HUES64 (cell line): ENCODE data around the gene GAS2L1.

Experiments used
- H3K27ac ChIP-seq: 2 replicates; pipeline ENCODE4 v1.7.0; 2013; ENCODE audit warnings: low read depth, low read length, inconsistent platforms
- H3K27me3 ChIP-seq: 2 replicates; pipeline ENCODE4 v1.6.1; 2013; ENCODE audit warnings: mild to moderate bottlenecking, low read length; ENCODE audit not compliant: insufficient read depth
- H3K36me3 ChIP-seq: 2 replicates; pipeline ENCODE4 v1.6.1; 2013; ENCODE audit warnings: mild to moderate bottlenecking, low read length; ENCODE audit not compliant: insufficient read depth
- H3K4me1 ChIP-seq: 2 replicates; pipeline ENCODE4 v1.6.1; 2013; ENCODE audit warnings: mild to moderate bottlenecking, low read length, moderate library complexity; ENCODE audit not compliant: insufficient read depth
- H3K4me3 ChIP-seq: 2 replicates; pipeline ENCODE4 v1.5.1; 2013; ENCODE audit warnings: mild to moderate bottlenecking, low read length, moderate library complexity
- H3K9ac ChIP-seq: 2 replicates; pipeline ENCODE4 v1.6.1; 2013; ENCODE audit warnings: mild to moderate bottlenecking, low read depth, low read length
- H3K9me3 ChIP-seq: 2 replicates; pipeline ENCODE4 v1.6.1; 2013; ENCODE audit warnings: low read depth, low read length; ENCODE audit not compliant: insufficient read depth
- WGBS: fragments of 150-250, 120-280 bp; methylation state at CpG from one replicate; pipeline ENCODE4 v1.1.7; 2013; ENCODE audit warnings: missing lambda C conversion rate; 5-methylcytosine and 5-hydroxymethylcytosine counted together

The GAS2L1 gene

GRCh38 chr22:29266564-29267461 is 39.6 kb upstream of the GAS2L1 start:
- WGBS = 20% methylated on average over 13 of the region's 13 CpGs
- peak overlapping the region; percentile 99 for H3K27ac ChIP-seq
- no peaks in the 10 kb centered on the region for H3K27me3 ChIP-seq
- H3K9ac ChIP-seq = peak overlapping the region; percentile 98
- H3K9me3 ChIP-seq = no peaks in the 10 kb centered on the region
- peak overlapping the region; percentile 68 for H3K4me3 ChIP-seq
- peaks cover 29% of the 10 kb centered on the region for H3K4me1 ChIP-seq
- peaks cover 55% of the 10 kb centered on the region for H3K36me3 ChIP-seq

- H3K4me1 ChIP-seq = peaks cover 30% of the 10 kb centered on the region
- under 1% methylated on average over 32 of the region's 32 CpGs for WGBS
- H3K4me3 ChIP-seq = peak overlapping the region; percentile 68
- peak overlapping the region; percentile 99 for H3K27ac ChIP-seq
- H3K9me3 ChIP-seq = no peaks in the 10 kb centered on the region
- H3K27me3 ChIP-seq = no peaks in the 10 kb centered on the region
- H3K36me3 ChIP-seq = peaks cover 61% of the 10 kb centered on the region
- H3K9ac ChIP-seq = peak overlapping the region; percentile 98
Measured at GRCh38 chr22:29267462-29267857, 39.0 kb upstream of the GAS2L1 start.

GRCh38 chr22:29267858-29268510 is 38.5 kb upstream of the GAS2L1 start, which contains the start of the genes EWSR1 and RHBDD3:
EWSR1 (plus strand) TSS chr22:29268268; CDS start chr22:29268337, 69 bp downstream.
RHBDD3 (minus strand) TSS chr22:29267981; CDS start chr22:29265626, 2,355 bp downstream.
- Histone ChIP-seq H3K4me3 (peak within 1 kb of the TSS; percentile 68), H3K9ac (peak within 1 kb of the TSS; percentile 98), H3K9me3 (no peaks in the 10 kb centered on the region), H3K27me3 (no peaks in the 10 kb centered on the region), H3K4me1 (peaks cover 30% of the 10 kb centered on the region), H3K27ac (peak within 1 kb of the TSS; percentile 99), H3K36me3 (peaks cover 67% of the 10 kb centered on the region)
- WGBS = under 1% methylated on average over 67 of the region's 67 CpGs

GRCh38 chr22:29268511-29269229 is 37.8 kb upstream of the GAS2L1 start:
- Histone ChIP-seq H3K27me3 (no peaks in the 10 kb centered on the region), H3K27ac (peak overlapping the region; percentile 99), H3K4me1 (peaks cover 30% of the 10 kb centered on the region), H3K9me3 (no peaks in the 10 kb centered on the region), H3K9ac (peak overlapping the region; percentile 98), H3K4me3 (peak overlapping the region; percentile 68), H3K36me3 (peaks cover 71% of the 10 kb centered on the region)
- under 1% methylated on average over 51 of the region's 51 CpGs for WGBS

- H3K27me3 ChIP-seq = no peaks in the 10 kb centered on the region
- H3K36me3 ChIP-seq = peaks cover 71% of the 10 kb centered on the region
- H3K4me3 ChIP-seq = peak overlapping the region; percentile 68
- peak overlapping the region; percentile 98 for H3K9ac ChIP-seq
- peaks cover 30% of the 10 kb centered on the region for H3K4me1 ChIP-seq
- peak overlapping the region; percentile 99 for H3K27ac ChIP-seq
- no peaks in the 10 kb centered on the region for H3K9me3 ChIP-seq
- 1% methylated on average over 14 of the region's 14 CpGs for WGBS
Measured at GRCh38 chr22:29269230-29269604, 37.2 kb upstream of the GAS2L1 start.

- Histone ChIP-seq H3K36me3 (peaks cover 74% of the 10 kb centered on the region), H3K4me3 (peak overlapping the region; percentile 68), H3K9ac (peak overlapping the region; percentile 98), H3K9me3 (no peaks in the 10 kb centered on the region), H3K27ac (no peak overlapping the region), H3K27me3 (no peaks in the 10 kb centered on the region), H3K4me1 (peaks cover 30% of the 10 kb centered on the region)
- WGBS = 39% methylated on average over 13 of the region's 13 CpGs
Measured at GRCh38 chr22:29269731-29270474, 36.5 kb upstream of the GAS2L1 start.

GRCh38 chr22:29270475-29271271 is 35.8 kb upstream of the GAS2L1 start:
- Histone ChIP-seq H3K36me3 (peaks cover 74% of the 10 kb centered on the region), H3K9me3 (no peaks in the 10 kb centered on the region), H3K9ac (peak overlapping the region; percentile 98; the same call in 1 of the 2 replicates), H3K4me3 (peak overlapping the region; percentile 68), H3K4me1 (peaks cover 30% of the 10 kb centered on the region), H3K27me3 (no peaks in the 10 kb centered on the region), H3K27ac (no peak overlapping the region)
- WGBS = 53% methylated on average over 9 of the region's 9 CpGs

GRCh38 chr22:29272624-29273023 is 33.8 kb upstream of the GAS2L1 start:
- H3K4me1 ChIP-seq = peaks cover 23% of the 10 kb centered on the region
- WGBS = 92% methylated on average over 2 of the region's 2 CpGs
- no peak overlapping the region for H3K9ac ChIP-seq
- H3K27ac ChIP-seq = no peak overlapping the region
- H3K36me3 ChIP-seq = peaks cover 84% of the 10 kb centered on the region
- no peaks in the 10 kb centered on the region for H3K27me3 ChIP-seq
- H3K9me3 ChIP-seq = no peaks in the 10 kb centered on the region
- no peak overlapping the region for H3K4me3 ChIP-seq

GRCh38 chr22:29275167-29275566 is 31.3 kb upstream of the GAS2L1 start:
- H3K9ac ChIP-seq = no peak overlapping the region
- peaks cover 99% of the 10 kb centered on the region for H3K36me3 ChIP-seq

More at GRCh38 chr22:29275167-29275566, 31.3 kb upstream of the GAS2L1 start:
- Histone ChIP-seq H3K27me3 (no peaks in the 10 kb centered on the region), H3K4me1 (peaks cover 17% of the 10 kb centered on the region), H3K9me3 (no peaks in the 10 kb centered on the region; the same call in 1 of the 2 replicates), H3K27ac (no peak overlapping the region), H3K4me3 (no peak overlapping the region)
- WGBS = 94% methylated on average over 3 of the region's 3 CpGs
